Measurements from ENCODE around the gene CEP350.
"Not testable (repeated sequence)": the region's sequence is repeated elsewhere in the genome, so short reads cannot be mapped to it uniquely, and the experiment has no call there.

CEP350 gene

DNA sequence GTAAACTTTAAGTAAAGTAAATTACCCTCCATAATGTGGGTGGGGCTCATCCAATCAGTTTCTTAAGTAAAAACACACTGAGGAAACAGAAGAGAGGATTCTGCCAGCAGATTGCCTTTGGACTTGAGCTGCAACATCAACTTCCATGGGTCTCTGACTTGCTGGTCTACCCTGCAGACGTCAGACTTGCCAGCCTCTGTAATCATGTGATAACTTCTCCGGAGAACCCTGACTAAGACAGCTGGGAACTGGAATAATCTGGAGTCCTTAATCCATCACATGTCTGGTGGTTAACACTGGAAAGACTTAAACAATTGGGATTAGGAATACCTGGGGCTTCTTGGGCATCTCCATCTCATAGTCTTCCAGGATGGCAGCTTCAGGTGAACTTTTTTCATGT, 13.2 kb upstream of the CEP350 start:
- DNase-seq, result no peak

DNA sequence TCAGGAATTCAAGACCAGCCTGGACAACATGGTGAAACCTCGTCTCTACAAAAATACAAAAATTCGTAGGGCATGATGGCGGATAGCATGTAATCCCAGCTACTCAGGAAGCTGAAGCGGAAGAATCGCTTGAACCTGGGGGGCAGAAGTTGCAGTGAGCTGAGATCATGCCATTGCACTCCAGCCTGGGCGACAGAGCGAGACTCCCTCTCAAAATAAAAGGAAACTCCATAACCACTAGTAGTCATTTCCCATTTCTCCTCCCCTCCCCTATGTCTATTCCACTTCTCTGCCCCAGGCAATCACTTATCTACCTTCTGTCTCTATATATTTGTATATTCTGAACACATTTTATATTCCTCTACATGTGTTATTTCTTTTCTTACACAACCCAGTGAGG, 4.0 kb upstream of the CEP350 start:
- DNase-seq, result no peak

DNA sequence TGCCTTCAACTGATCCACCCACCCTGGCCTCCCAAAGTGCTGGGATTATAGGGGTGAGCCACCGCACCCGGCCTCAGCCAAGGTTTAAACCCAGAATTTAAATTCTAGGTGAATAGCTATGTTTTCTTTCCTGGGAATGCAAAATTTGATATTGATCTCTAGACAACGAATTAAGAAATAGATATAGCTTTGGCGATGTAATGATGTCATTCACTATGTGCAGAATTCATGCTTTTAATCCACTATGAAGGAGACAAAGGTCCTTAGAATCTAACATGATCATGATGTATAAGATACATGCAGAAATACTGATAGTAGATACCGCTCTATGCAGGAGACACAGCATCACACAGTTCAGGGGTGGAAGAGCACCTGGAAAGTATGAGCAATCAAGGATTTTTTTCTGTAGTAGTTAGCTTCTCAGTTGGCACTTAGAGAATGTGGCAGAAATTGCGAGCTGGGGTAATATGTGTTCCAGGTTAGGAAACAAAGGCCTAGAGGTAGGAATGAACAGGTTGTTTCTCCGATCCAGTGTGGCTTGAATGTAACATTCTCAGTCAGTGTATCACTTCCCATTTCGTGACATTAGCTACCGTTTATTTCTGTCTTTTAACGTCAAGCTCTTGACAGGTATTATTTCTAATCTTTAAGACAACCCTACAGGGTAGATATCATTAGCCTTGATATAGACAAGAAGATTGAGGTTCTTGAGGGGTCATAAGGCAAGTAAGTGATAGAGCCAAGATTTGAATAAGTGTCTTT, 3.0 kb upstream of the CEP350 start:
- DNase-seq, result no peak

DNA sequence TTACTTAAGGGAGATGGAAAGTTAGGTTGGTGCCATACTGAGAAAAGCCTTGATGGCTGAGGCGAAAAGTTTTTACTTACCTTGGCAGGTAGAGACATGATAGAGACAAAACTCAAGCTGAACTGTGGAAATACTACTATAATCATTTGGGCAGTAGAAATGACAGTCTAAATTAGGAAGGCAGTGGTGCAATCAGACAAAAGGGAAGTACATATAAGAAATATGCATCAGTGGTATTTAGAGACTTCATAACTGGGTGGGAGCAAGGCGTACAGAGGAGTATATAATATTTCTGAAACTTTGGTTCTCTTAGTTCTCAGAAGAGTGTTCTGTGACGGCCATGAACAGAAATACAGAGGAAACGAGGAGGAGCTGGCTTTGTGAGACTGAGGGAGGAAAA, 2.4 kb upstream of the CEP350 start:
- DNase-seq, result no peak

DNA sequence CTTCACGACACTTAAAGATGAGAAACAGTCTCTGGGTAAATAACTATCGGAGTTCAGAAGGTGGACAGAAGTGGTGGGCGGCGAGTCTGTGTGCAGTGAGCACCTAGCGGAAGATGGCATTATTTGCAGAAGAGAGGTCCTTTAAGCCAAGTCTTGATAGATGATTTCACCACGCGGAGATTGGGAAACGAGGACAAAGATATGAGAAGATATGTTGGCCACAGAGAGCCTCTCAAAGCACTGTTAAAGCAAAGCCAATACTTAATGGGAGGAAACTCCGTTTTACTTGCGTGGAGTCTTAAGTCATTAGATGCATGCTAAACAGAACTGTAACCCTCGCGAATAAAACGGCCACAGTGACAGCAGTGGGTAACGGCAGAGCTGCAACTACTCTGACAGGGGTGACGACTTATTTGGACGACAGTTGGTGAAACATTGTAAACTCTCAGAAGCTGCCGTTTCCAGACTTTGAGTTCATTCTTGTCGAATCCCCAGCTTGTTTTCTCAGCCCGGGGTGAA, 577 bp upstream of the CEP350 start:
- peak; percentile 45 for DNase-seq

DNA sequence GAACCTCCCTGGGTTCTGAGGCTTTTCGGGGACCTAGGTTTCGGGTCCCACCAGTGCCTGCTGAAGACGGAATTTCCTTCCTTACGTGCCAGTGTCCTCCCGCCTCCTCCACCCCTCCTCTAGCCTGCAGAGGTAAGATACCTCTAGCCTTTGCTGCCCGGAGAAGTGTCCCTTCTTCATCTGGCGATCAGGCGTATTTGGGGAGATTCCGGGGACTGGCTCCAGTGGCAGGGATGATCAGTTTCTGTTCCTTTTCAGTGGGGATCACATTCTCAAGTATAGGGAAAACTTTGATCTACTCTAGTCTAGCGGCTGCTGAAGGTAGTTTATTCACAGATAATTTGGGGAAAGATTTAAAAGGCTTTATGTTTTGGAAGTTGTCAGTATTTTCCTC, 674 bp downstream of the CEP350 start:
- DNase-seq, result no peak

DNA sequence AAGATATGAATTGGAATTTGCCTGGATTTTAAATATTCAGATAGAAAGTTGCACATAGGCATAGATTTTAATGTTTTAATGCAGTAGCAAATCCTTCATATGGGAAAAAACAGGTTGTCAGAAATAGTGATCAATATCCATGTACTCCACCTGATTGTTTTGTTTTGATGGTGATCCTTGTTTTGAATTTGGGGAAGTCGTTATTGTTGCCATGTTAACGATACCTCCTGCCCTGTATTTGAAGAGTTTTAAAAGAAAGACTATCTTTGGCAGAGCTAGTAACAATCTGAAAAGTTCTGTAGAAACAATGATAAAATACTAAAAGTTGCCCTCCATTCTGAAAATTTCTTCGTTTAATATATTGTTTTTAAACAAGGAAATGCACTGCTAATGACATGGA, 1.1 kb downstream of the CEP350 start:
- no peak for DNase-seq

DNA sequence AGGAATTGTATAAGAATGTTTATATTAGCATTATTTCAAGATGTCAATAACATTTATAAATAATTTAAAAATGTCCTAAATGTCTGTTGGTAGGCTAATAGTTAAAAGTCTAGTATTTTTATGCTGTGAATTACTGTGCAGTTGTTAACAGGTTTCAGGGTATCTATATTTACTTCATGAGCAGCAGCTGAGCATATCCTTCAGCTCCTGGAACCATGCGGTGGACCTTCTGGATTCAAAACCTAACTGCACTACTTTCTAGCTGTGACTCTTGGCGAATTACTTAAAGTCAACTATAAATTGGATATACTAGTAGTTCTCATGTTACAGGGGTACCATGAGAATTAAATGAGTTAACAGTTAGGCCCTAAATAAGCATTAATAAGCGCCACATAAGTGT, 3.7 kb downstream of the CEP350 start:
- no peak for DNase-seq

DNA sequence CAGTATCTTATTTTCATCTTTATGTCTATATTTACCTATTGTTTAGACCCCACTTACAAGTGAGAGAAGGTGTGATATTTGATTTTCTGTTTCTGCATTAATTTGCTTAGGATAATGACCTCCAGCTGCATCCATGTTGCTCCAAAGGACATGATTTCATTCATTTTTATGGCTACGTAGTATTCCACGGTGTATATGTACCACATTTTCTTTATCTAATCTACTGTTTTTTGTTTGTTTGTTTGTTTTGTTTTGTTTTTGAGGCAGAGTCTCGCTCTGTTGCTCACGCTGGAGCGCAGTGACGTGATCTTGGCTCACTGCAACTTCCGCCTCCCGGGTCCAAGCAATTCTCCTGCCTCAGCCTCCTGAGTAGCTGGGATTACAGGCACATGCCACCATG, 7.6 kb downstream of the CEP350 start:
- DNase-seq, result not testable (repeated sequence)

DNA sequence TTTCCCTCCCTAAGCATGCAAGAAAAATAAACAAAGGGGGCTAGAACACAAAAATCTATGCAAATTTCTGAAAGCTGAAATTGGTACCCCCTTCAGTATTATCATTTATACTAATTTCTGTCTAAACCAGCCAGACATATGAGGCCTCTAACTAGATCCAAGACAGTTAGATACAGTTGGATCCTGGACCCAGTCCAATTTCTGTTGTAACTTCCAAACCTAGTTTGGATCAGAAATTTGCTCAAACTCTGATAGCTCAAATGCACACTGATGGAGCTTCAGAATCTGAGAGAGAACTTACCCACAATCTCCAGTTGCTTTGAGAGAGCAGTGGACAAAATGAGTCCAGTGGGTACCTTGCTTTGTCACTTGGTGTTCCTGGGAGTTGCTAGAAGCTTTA, 11.9 kb downstream of the CEP350 start:
- DNase-seq, result no peak

DNA sequence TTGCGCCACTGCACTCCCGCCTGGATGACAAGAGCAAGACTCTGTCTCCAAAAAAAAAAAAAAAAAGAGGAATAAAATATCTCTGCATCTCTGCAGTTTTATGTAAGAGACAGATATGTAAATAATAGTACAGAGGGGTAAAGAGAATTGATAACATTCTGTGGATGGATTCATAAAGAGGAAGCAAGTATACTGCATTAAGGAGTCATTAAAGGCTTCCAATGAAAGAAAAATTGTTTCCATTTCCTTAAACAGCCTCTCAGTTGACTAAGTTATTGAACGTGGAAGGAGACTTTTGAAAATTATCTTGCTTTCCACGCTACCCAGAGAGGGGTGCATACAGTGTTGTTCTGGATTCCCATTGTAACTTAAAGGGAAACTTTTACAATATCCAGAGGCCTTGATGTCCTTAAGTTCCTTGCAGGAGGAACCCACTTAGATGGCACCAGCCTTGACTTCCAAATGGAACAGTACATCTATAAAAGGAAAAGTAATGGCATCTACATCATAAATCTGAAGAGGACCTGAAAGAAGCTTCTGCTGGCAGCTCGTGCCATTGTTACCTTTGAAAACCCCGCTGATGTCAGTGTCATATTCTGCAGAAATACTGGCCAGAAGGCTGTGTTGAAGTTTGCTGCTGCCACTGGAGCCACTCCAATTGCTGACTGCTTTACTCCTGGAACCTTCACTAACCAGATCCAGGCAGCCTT, 13.8 kb downstream of the CEP350 start:
- no peak for DNase-seq

DNA sequence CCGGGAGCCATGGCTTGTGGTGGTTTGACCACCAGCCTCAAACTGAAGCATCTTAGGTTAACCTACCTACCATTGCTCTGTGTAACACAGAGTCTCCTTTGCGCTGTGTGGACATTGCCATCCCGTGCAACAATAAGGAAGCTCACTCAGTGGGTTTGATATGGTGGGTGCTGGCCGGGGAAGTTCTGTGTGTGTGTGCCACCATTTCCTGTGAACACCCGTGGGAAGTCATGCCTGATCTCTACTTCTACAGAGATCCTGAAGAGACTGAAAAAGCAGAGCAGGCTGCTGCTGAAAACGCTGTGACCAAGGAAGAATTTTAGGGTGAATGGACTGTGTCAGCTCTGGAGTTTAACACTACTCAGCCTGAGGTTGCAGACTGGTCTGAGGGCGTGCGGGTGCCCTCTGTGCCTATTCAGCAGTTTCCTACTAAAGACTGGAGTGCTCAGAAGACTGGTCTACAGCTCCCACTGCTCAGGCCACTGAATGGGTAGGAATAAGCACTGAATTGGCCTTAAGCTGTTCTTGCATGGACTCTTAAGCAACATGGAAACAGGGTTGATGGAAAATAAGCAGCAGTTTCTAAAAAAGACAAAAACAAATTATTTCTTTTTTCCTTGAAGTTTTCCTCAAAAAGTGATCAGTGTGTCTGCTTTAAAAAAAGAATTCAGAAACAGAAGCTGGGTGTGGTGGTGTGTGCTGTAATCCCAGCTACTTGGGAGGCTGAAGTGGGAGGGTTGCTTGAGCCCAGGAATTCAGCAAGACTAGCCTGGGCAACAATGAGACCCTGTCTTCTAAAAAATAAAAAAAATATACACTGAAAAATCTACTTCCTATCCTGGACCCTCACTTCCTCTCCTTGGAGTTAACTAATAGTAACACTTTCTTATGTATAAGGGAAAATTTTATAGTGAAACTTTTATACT, 14.6 kb downstream of the CEP350 start:
- DNase-seq, result no peak

DNA sequence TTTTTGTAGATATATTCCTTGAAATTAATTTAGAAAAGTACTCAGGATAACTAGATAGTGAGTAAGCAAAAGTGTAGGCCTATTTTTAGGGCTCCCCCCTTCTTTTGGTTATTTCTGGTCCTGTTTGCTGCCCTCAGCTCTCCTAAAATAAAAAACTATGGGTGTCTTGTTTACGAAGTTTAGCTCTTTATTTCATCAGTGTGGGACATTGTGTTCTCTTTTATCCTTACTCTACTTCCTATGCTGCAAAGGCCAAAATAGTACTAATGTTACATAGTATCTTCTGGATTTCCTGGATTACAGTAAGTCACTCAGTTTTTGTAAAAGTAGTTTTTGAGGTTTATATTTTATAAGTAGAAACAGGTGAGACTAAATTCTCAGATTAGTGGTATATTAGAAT, 15.4 kb downstream of the CEP350 start:
- no peak for DNase-seq

DNA sequence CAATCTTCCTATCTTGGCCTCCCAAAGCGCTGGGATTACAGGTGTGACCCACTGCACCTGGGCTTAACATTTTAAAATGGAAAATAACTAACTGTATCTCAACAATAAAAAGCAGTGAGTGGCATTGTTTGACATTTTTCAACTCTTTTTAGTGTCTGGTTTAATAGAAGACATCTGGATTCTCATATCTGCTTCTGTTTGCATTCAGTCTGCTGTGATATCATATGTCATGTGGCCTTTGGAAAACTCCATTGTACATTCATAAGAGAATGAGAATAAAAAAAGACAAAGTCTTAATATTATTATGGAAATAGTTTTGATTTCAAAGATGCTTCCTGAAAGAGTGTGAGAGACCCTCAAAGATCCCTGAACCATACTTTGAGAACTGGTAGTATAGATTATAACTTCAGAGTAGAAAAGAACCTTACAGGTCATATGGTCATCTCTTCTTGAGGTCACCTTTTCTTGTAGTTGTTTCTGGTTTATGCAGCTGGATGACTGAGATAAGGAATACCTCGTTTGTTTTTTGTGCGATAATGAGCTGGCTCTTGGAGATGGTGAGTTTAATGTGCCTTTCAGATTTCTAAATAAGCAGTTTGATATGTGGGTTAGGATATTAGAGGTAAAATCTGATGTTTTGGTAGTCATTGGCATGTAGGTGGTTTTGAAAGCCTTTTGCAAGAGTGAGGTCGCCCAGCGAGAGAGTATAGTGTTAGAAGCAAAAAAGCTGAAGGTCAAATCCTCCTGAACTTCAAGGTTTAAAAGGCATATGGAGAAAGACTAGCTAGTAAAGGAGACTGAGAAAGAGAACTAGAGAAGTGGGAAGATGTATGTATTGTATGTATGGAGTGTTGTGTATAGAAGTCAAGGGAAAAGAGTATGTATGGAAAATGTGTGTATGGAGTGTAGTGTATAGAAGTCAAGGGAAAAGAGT, 17.2 kb downstream of the CEP350 start:
- no peak for DNase-seq

DNA sequence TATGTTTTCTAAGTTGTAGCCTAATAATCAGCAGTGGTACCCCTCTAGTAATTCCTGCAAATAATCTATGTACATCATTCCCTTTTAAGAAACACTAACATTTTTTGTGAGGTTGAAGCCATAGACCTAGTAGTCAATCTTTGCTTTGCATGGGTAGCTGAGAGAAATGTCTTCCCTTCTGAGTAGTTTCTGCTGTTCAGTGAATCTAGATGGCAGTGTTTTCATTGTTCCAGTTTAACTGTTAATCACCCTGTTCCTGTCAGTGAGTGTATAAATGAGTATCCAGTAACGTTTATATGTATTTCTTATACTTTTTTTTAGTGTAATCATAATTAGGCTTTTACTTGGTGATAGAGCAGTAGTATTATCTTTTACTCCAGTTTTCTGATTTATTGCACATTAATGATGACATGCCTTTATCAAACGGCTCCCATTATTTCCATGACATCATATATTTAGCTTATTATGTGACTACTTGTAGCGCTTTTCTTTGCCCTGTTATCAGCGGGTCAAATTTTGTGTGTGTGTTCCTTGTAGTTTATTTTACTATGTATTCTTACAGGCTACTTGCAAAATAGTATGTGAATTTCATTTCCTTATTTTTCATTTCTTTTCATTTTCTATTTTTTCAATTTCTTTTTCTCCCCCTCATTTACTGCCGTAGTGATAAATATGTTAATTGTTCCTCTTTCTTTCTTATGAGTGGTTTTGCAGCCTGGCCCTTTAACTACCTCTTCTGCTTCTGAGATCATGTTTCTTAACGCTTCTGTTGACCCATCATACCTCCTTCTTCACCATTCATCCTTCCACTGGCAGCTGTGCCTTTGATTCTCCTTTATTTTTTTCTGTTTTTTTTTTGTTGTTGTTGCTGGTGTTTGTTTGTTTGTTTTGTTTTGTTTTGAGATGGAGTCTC, 18.8 kb downstream of the CEP350 start:
- no peak for DNase-seq

DNA sequence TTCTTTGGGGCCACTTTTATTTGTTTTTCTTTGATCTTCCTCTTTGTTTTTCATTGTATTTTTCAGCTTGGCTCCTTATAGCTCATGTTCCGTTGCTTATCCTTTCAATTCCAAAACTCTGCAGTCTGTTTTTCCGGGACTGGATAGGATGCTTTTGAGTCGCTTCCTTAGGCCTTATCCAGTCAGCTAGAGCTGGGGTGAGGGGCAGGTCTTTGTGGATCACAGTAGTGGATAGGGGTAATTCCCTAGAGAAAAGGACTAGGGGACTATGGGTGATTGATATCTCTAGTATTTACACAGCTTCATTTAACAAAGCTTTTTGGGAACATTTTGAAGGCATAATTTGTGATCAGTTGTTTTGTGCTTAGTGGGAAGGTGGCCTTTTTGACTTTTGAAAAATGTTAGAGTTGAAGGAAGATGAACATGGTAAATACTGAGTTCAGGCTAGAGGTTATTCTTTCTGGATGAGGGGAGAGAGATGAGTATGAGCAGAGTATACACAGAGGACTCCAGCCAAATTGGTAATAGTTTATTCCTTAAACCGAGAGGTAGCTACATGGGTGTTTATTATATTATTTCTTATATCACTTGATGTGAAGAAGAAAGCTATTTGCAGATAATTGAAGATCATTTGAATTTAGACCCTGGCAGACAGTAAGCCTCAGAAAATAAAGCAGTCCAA, 22.5 kb downstream of the CEP350 start:
- no peak for DNase-seq

DNA sequence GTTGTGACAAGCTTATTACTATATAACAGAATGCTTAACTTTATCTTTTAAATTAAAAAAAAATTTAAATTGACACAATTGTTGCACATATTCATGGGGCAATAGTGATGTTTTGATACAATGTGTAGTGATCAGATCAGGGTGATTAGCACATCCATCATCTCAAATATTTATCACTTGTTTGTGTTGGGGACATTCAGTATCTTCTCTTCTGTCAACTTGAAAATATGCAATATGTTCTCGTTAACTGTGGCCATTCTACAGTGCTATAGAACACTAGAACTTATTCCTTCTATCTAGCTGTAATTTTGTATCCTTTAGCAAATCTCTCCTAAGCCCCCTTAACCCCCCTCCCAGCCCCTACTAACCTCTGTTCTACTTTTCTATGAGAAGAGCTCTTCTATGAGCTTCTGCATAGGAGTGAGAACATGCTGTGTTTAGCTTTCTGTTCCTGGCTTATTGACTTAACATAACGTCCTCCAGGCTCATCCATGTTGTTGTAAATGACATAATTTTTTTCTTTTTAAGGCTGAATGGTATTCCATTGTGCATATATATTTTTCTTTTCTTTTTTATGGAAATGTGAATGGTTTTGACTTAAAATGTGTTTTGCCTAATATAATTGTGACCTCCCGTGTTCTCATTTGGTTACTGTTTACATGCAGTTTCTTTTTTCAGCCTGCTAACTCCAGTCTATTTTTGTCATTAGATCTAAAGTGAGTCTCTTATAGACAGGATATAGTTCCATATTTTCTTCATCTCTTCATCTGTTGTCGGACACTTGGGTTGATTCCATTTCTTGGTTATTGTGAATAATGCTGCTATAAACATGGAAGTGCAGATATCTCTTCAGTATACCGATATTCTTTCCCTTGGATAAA, 23.8 kb downstream of the CEP350 start:
- DNase-seq, result no peak

DNA sequence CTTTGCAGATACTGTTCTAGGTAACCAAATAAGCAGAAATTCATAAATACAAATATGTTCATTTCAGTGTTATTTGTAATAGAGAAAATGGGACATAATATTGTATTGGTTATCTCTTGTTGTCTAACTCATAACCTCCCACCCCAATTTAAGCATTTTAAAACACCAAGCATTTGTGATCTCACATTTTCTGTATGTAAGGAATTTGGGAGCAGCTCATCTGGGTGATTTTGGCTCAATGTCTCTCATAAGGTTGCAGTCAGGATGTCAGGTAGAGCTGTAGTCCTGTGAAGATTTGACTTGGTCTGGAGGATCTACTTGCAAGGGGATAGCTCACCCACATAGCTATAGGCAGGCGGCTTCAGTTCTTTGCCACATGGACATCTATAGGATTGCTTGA, 29.5 kb downstream of the CEP350 start:
- DNase-seq, result no peak

DNA sequence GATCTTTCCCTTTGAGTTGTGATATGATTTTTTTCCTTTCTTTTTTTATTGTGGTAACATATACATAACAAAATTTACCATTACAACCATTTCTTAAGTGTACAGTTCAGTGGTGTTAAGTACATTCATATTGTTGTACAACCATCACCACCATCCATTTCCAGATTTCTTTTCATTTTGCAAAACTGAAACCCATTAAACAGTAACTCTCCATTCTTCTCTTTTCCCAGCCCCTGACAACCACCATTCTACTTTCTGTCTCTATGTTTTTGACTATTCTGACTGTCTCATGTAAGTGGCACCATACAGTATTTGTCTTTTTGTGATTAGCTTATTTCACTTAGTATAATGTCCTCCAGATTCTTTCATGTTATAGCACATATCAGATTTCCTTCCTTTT, 30.3 kb downstream of the CEP350 start:
- DNase-seq, result no peak

All from stimulated activated naive CD4-positive, alpha-beta T cell treated with Interleukin-2 at 50 U/mL for 16 hours (primary cell).